Inflammatory macrophage treated with lipopolysaccharide for 4 hours (primary cell): ENCODE data around the gene CXCL14.

ENCODE experiments used
- DNase-seq: peaks from one replicate; pipeline ENCODE4 v3.0.0-alpha.2; 2020

CXCL14 gene

DNA sequence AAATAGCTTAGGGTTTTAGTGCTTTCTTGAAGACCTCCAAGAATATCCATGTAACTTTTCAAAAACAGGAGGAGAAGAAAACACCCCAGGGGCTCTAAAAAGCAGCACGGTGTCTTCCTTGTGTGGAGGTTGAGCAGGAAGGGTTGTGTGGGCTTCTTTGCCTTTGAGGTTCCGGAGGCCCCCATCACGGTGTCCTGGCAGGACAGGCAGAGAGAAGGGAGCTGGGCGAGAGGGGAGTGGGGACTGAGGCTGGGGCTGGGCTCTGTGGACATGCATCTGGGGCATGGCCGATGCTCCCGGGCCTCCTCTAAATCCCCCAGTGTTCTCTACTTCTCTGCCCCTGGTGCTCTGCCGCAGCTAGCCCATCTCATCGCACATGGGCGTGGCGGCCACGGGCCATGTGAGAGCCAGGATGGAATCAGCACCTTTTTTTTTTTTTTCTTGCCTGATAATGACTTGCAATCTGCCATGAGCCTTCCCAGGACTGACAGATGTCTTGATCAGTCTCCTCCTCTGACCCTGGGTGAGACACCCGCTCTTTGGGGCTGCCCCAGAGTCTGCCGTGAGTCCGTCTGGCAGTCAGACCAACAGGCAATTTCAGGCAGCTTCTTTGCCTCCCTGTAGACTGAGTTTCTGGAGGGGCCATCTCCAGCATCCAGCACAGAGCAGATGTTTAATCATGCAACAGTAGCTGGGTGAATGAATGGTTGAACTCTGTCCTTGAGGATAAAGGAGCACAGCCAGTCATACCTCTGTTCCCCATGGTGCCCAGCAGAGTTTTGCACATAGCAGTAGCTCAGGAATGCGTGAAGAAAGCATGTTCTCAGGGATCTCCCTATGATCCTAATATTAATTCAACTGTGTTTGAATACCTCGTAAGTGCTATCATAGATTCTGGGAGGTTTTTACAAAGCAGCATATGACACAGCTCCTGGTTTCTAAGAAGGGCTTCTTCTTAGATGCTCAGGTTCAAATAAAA lies 12.1 kb downstream of the CXCL14 start:
- DNase-seq = no peak

- peak; percentile 58 for DNase-seq
Measured at GRCh38 chr5:135565725-135566421, 12.9 kb downstream of the CXCL14 start.

- DNase-seq = no peak
Measured at GRCh38 chr5:135565266-135565665, 13.5 kb downstream of the CXCL14 start.

- no peak for DNase-seq
Measured at GRCh38 chr5:135564331-135564730, 14.5 kb downstream of the CXCL14 start.

DNA sequence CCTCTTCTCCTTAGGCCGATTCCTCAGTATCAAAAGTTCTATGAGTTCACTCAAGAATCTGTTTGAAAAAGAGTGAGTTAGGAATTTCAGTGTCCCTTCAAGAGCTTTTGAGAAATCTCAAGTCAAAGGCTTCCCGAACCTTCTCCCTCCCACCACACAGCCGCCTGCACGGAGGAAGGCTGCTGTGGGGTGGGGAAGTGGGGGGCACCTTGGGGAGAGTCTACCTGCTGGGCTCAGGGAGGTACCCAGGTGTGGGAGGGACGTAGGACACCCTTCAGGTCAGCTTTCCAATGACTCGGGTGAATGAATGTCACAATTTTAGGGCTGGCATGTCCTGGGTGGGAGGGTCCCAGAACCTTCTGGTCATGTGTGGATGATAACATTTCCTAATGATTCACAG lies 17.5 kb downstream of the CXCL14 start:
- no peak for DNase-seq

DNA sequence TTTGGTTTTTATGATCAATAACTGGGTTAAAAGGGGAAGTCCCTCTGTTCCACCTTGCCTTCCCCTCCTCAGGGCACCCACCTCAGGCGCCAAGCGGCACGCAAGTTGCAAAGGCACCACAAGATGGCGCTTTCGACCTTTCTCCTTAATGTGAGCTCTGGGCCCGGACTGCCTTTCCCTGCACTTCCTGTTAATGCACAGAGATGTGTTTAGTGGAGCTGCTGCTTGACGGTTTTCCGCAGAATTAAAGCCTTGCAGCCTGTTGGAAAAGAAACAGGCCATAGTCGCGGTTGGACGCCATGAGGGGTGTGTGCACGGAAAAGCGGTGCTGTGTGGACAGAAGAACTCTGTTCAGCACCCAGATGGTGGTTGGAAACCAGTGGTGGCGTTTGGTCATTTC lies 17.9 kb downstream of the CXCL14 start:
- DNase-seq = peak; percentile 81

GRCh38 chr5:135559354-135559753 lies 19.4 kb downstream of the CXCL14 start:
- peak; percentile 12 for DNase-seq

GRCh38 chr5:135557076-135557838 lies 21.5 kb downstream of the CXCL14 start:
- DNase-seq = no peak

GRCh38 chr5:135556620-135557019 lies 22.2 kb downstream of the CXCL14 start:
- no peak for DNase-seq

GRCh38 chr5:135555530-135555929 lies 23.3 kb downstream of the CXCL14 start:
- no peak for DNase-seq

- DNase-seq = no peak
Measured at GRCh38 chr5:135553688-135554462, 24.9 kb downstream of the CXCL14 start.

DNA sequence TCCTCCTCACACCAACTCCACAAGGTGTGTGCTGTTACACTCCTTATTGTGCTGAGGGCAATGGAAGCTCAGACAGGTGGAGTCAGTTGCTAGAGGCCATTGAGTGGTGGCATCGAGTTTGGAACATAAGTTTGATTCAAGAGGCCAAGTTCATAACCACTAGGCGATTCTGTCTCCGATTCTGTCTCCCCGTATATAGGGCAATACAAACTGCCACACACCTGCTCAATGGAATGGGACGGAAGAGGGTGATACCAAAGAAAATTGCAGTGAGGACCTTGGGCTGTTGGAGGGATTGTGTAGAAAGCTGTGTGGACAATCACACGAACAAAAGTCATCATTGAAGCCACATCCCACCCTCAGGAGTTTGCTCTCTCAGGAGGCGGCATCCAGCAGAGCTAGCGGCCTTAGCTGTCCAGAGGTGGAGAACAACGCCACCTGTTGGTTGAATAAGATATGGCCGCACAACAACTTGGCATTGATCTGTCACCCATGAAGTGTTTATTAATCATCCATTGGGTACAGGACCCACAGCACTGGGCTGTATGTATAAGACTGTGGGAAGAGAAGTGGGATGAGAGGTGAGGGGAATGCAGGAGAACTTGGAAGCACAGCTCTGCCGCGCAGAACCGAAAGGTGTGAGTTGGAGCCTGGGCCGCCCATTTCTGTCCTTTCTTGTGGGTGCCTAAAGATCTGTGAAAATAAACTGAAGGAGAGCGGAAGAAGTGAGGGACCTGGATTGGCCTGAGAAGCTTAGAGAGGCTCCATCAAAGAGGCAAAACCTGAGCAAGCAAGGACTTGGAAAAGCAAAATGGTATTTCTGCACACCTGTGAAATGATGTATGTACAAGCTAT lies 27.0 kb downstream of the CXCL14 start:
- peak; percentile 73 for DNase-seq

GRCh38 chr5:135549413-135549812 lies 29.4 kb downstream of the CXCL14 start:
- DNase-seq = no peak

DNA sequence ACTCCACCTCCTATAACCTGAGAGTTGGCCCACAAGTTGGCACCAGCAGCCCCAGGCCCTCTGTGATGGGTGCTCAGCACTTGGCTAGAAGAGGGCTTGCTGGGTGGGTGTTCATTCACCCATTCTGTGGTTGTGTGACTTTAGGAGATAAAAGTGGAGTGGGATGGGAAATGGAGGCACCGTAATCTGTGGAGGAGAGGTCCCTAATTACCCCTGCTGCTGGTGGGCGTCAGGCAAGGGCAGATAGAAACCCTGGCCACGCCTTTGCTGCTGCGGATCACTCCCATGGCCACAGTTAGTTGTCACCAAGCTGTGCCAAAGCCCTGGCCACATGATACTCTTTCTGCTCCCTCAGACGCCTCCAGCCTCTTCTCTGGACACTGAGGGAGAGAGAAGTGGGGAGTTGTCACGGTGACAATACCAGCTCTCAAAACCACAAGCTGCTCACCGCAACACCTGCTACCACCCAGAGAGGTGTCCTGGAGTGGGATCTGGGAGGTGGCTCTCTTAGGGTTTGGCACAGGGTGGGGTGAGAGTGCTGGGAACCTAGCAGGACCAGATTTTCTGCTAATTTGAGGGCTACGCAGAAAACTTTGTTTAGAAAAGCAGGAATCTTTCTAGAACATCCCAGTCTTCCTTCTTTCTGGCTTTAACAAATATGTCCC lies 31.1 kb downstream of the CXCL14 start:
- DNase-seq = no peak

GRCh38 chr5:135546912-135547311 lies 31.9 kb downstream of the CXCL14 start:
- DNase-seq = no peak

DNA sequence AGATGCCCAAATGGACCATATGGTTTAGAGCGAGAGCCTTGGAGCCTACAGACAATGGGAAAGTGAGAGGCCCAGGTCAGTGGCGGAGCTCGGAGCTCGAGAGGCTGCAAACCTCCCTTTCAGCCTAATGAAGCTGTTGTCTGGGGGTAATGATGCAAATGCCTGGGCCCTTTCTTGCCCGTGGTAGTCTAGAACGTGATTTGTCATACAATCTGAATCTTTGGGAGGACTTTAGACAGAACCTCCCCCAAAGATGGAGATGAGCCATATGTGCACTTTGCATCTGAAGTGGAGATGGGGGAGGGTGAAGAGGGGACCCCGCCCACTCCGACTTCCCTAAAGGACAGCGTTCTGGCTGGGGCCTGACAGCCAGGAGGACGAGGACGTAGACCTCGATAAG lies 32.7 kb downstream of the CXCL14 start:
- DNase-seq = no peak

DNA sequence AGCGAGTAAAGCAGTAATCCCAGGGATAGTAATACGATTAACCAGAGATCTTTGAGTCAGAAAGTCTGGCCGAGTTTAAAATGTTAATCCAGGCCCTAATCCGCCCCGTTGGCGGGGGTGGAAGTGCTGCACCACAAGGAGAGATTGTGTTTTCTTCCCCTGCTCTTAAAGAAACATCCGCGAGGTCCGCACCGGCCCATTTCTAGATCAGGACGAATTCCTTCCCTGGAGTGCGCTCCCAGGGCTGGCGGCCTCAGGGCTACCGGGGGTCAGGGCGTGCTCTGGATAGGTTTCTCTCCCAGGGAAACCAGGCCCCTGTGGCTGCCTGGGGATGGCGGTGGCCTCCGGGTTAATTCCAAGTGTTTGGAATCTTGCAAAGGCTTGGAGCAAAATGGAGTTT lies 33.7 kb downstream of the CXCL14 start:
- no peak for DNase-seq

GRCh38 chr5:135543485-135544304 lies 35.1 kb downstream of the CXCL14 start:
- DNase-seq = peak; percentile 35

- DNase-seq = peak; percentile 46
Measured at GRCh38 chr5:135543001-135543484, 35.7 kb downstream of the CXCL14 start.
